HK-2 (cell line): ENCODE measurements around the gene SCN8A.

Experiments
- DNase-seq: peaks from one replicate; pipeline ENCODE4 v3.0.0-alpha.2; 2018; ENCODE audit not compliant: unreplicated experiment

SCN8A gene

GRCh38 chr12:51717326-51717925, 126.4 kb downstream of the SCN8A start:
- no peak for DNase-seq

- DNase-seq: no peak
Observed at GRCh38 chr12:51721282-51721940, 130.4 kb downstream of the SCN8A start.

DNA sequence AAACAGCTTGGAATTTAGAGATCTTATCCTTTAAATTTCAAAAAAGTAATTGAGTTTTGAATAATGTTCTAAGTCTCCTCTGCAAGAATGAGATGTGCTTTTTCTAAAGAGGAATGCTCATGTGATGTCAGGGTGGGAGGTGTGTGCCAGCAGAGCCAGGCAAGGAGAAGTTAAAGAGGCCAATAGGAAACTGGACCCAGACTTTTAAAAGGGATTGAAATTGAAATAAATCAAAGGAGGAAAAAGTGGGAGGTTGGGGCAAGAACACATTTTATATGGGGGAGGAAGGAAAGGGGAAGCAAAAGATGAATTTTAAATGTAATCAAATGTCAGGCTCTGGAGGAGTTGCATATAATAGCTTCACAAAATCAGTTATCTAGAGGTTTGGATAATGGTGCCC, 131.4 kb downstream of the SCN8A start:
- no peak for DNase-seq

- no peak for DNase-seq
Observed at GRCh38 chr12:51726161-51726560, 135.1 kb downstream of the SCN8A start.

GRCh38 chr12:51726931-51727330, 135.9 kb downstream of the SCN8A start:
- DNase-seq: no peak

DNA sequence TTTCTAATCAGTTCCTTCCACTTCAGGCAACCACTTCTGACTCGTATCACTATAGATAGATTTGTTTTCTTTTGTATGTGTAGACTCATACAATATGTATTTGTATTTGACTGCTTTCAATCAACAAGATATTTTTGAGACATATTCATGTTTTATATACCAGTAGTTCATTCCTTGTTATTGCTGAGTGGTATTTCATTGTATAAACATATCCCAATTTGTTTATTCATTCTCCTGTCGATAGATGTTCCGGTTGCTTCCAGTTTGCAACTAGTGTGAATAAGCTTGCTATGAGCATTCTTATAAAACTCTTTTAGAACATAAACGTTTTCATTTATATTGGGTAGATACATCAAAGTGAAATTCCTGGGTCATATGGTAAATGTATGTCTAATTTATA, 138.3 kb downstream of the SCN8A start:
- no peak for DNase-seq

- no peak for DNase-seq
Observed at GRCh38 chr12:51730745-51731144, 139.7 kb downstream of the SCN8A start.

DNA sequence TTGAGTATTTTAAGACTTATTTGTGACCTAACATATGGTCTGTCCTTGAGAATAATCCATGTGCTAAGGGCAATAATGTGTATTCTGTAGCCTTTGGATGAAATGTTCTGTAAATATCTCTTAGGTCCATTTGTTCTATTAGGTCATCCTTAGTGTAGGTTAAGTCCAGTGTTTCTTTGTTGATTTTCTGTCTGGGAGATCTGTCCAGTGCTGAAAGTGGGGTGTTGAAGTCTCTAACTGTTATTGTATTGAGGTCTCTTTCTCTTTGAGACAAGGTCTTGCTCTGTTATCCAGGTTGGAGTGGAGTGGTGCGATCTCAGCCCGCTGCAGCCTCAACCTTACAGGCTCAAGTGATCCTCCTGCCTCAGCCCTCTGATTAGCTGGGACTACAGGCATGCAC, 149.5 kb downstream of the SCN8A start:
- no peak for DNase-seq

- DNase-seq: no peak
Observed at GRCh38 chr12:51744235-51744634, 153.2 kb downstream of the SCN8A start.

- DNase-seq: no peak
Observed at GRCh38 chr12:51744957-51745356, 153.9 kb downstream of the SCN8A start.

GRCh38 chr12:51746416-51746815, 155.4 kb downstream of the SCN8A start:
- DNase-seq: no peak

DNA sequence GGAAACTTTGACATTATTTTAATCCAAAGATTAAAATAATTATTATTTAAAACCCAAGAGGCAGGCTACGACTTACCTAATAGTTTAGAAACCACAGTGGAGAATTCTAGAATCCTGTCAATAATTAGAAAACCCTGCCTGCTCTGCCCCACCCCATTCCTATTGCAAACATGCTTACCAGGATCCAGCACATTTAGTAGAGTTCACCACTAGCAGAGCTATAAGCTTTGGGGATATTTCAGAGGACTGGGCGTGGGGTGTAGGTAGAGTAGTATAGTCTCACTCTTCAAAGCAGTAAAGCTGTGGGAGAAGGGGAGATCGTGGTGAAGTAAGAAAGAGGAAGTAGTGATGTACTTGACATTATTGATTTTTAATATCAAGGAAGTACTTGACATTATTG, 157.2 kb downstream of the SCN8A start:
- DNase-seq: no peak

DNA sequence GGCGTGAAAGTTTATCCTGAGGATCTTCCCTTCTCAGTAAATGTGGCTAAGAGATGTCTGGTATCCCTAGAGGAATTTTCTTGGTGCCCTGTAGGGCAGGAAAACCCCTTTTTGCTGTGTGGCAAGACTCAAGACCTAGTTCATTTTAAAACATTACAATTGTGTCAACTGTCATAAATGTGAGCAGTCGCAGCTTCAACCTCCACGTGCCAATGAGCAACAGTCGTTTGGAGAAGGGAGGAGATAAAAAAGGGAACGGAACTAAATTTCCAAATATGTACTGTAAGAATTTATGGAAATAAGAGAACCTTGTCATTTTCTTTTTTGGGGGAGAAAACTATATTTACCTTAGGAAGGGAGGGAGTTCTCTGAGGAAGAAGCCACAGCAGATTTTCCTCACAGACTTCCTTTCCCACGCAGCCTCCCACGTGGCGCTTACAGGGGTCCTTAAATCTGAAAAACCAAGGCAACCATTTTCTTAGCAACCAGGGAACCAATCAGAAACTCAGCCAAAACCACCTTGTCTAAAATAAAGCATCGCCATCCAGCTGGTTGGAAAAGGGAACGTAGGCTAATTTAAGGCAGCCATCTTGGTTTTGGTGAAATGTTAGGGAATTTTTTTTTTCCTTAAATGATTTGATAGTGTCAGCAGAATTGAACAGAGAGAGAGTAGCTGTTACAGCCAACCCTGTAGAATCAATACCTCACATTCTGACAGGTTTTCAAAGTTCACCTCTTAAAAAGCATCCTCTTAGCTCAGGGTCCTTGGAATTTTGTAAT, 158.4 kb downstream of the SCN8A start:
- DNase-seq: no peak

DNA sequence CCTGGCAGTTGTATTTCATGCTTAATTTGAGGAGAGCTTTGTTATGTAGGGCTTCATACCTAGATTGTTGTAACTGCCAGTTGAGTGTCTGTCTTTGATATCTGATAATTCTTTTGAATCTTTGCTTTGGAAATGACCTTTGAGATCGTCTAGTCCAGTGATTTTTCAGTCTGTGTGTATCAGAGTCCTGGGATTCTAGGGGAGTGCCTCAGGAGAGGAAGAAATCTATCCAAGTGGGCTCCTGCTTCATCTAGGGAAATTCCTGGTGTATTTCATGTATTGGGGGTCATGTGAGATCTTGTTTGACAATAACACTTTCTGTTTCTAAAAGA, 158.9 kb downstream of the SCN8A start:
- DNase-seq: no peak

- no peak for DNase-seq
Observed at GRCh38 chr12:51751661-51752060, 160.6 kb downstream of the SCN8A start.

GRCh38 chr12:51752234-51752889, 161.3 kb downstream of the SCN8A start:
- peak; percentile 66 for DNase-seq

- no peak for DNase-seq
Observed at GRCh38 chr12:51753980-51754675, 163.1 kb downstream of the SCN8A start.

DNA sequence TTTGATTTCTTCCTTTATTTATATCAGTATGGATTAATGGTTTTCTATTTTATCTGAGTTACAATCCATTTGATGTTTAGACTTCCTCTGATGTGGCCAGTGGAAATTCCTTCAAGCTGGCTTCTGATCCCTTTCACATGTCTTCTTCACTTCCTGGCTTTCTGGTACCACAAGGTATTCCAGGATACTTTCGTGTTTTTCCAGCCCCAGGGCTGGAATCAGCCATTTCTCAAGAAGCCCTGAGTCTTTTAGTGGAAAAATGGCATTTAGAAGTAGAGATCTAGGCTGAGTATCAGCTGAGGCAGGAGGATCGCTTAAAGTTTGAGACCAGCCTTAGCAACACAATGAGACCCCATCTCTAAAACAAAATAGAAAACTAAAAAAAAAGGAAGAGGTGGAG, 164.2 kb downstream of the SCN8A start:
- DNase-seq: no peak

DNA sequence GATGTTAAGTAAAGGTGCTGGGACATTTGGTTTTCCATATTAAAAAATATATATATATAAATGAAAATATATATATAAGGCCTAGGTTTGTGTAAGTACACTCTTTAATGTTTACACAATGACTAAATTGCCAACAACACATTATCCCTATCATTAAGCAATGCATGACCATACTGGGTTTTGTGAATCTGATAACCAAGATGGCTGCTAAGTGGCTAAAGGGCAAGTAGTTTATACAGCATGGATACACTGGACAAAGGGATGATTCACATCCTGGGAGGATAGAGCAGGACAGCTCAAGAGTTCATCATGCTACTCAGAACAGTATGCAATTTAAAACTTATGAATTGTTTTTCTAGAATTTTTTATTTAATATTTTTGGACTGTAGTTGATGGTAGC, 168.1 kb downstream of the SCN8A start:
- no peak for DNase-seq

DNA sequence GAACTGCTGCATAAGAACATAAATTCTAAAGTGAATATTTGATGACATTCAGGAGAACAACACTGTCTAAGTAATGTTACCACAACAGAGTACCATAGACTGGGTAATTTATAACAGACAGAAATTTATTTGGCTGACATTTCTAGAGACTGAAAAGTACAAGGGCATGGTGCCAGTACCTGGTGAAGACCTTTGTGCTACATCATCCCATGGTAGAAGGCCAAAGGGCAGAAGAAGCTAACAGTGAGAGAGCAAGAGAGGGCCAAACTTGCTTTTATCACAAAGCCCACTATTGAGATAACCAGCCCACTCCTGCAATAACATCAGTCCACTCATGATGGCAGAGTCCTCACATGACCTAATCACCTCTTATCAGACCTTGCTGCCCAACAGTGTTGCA, 168.7 kb downstream of the SCN8A start:
- DNase-seq: no peak

DNA sequence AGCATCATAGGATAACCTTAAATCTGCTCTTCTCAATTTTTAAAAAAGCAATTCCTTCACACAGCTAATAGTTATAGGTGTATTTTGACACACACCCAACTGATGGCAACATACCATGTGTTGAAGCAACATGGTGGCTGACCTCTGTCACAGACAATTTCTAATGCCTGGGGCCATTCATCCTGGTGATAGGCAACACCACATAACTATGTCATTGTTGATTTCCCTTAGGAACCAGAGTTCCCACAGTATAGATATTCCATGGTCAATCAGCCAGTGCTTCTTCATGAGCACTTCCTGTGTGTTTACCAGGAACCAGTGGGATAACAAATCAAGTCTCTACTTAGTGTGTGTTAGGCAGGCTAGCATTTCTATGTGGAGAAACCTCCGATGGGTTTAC, 169.2 kb downstream of the SCN8A start:
- DNase-seq: no peak

GRCh38 chr12:51763743-51764142, 172.7 kb downstream of the SCN8A start:
- DNase-seq: no peak
